Thyroid gland (tissue), 4 donors: ENCODE results near the gene LCE3C.

Experiments used
- POLR2A ChIP-seq, 2 donors: fragments of 450-650 bp; IDR thresholded peaks; one replicate each; pipeline ENCODE4 v1.6.1; 2017; ENCODE audit warnings: antibody characterized with exemption in 2 of 2, mild to moderate bottlenecking in 2 of 2, moderate library complexity in 1 of 2
- TF ChIP-seq, protein P1 (sequence below), 6 experiments: fragments of 200-600 bp in 3 of 6; fragments of 450-650 bp in 3 of 6; sonication (generic) in 3 of 6; IDR thresholded peaks; one replicate each; pipeline ENCODE4 v1.5.1; 2016 to 2019; ENCODE audit warnings: antibody characterized with exemption in 6 of 6, mild to moderate bottlenecking in 2 of 6, inconsistent platforms in 1 of 6, moderate library complexity in 1 of 6

DNA sequence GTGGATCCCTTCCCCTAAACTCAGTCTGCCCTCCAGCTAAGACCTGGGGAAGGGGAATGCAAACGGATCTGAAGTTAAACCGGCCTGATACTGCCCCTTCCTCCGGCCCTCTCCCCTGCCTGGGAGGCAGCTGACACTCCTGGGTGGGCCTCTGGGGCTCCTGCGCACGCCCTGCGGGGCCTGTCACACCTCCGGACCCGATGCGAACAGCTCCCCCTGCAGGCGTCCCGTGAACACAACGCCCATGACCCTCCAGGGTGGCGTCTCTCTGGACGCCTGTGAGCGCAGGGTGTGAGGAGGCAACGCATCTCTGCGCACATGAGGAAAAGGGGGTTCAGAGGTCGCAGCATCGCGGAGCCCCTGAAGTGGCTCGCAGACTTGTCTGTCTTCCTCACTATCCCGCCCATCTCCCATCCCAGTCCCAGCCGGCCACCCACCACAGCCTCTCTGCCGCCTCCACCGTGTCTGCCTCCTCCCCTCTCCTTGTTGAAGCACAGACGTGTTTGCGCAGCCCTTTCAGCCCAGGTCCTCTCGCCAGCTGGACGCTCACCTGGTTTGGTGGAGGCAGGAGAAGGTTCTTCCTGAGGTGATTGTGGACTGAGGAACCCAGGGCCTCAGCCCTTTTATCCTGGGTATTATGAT, 23.3 kb downstream of the LCE3C start:
- TF ChIP-seq, protein P1, sequence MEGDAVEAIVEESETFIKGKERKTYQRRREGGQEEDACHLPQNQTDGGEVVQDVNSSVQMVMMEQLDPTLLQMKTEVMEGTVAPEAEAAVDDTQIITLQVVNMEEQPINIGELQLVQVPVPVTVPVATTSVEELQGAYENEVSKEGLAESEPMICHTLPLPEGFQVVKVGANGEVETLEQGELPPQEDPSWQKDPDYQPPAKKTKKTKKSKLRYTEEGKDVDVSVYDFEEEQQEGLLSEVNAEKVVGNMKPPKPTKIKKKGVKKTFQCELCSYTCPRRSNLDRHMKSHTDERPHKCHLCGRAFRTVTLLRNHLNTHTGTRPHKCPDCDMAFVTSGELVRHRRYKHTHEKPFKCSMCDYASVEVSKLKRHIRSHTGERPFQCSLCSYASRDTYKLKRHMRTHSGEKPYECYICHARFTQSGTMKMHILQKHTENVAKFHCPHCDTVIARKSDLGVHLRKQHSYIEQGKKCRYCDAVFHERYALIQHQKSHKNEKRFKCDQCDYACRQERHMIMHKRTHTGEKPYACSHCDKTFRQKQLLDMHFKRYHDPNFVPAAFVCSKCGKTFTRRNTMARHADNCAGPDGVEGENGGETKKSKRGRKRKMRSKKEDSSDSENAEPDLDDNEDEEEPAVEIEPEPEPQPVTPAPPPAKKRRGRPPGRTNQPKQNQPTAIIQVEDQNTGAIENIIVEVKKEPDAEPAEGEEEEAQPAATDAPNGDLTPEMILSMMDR (IDR thresholded peaks at IDR 0.05), result no peak
- TF ChIP-seq POLR2A (IDR thresholded peaks at IDR 0.05), result no peak
